ENCODE measurements around the gene BPTF.

The BPTF gene

DNA sequence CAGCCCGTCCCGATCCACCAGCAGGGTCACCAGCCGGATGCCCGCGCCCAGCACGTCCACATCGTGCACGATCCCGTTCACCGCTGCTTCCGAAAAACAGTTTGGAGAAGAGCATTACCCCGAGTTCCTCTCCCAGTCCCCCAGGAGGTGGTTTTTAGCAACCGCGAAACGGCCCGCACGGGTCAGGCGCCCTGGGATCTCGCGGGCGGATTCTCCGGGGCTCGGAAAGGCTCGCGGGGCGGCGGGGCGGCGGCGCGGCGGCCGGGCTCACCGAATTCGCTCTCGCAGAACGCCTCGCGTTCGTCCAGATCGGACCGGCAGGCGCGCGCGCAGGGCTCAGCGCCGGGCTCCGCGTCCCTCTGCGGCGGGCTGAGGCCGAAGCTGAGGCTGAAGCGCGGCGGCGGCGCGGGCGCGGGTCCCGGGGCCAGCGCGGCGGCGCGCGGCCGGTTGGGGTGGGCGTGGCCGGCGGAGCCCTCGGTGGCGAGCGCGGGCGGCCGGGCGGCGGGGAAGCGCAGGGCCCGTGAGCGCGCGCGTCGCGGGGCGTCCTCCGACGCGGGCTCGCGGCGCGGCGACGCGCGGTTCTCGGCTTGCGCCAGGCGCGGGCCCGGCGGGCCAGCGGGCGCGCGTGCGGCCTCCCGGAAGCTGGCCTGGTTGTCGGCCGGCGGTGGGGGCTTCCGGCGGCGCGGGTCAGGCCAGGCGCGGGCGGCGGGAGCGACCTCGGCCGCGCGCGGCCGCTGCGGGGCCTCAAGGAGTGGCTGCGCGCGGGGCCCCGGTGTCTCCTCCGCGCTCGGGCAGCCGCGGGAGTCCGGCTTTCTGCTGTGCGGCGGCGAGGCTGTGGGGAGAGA lies 168.1 kb downstream of the BPTF start:
- TF ChIP-seq, protein P1, sequence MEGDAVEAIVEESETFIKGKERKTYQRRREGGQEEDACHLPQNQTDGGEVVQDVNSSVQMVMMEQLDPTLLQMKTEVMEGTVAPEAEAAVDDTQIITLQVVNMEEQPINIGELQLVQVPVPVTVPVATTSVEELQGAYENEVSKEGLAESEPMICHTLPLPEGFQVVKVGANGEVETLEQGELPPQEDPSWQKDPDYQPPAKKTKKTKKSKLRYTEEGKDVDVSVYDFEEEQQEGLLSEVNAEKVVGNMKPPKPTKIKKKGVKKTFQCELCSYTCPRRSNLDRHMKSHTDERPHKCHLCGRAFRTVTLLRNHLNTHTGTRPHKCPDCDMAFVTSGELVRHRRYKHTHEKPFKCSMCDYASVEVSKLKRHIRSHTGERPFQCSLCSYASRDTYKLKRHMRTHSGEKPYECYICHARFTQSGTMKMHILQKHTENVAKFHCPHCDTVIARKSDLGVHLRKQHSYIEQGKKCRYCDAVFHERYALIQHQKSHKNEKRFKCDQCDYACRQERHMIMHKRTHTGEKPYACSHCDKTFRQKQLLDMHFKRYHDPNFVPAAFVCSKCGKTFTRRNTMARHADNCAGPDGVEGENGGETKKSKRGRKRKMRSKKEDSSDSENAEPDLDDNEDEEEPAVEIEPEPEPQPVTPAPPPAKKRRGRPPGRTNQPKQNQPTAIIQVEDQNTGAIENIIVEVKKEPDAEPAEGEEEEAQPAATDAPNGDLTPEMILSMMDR (IDR thresholded peaks at IDR 0.05; ENCODE audit: insufficient read depth, low read depth, low read length, missing control alignments) = peak; percentile 8
- H3K4me3 ChIP-seq (ENCODE audit: low read length) = peak overlapping the region; percentile 78
- peak; percentile 85 for DNase-seq (ENCODE audit: low read depth)

DNA sequence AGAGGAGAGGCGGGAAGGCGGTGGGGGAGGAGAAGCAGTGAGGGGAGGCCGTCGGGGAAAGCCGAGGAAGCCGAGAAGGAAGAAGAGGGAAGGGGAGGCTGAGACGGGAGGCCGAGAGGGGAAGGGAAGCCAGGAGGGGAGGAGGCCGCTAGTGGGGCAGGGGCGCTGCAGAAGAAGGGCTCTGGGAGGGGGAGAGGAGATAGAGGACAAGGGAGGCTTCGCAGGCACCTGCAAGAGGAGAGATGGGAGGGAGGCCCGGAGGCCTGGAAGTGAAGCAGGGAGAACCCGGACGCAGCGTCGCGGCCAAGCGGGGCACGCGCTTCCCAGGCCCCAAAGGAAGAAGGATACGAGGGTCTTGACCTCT lies 168.7 kb downstream of the BPTF start:
- peak overlapping the region; percentile 78 for H3K4me3 ChIP-seq (ENCODE audit: low read length)
- DNase-seq (ENCODE audit: low read depth) = no peak
- TF ChIP-seq, protein P1 (IDR thresholded peaks at IDR 0.05; ENCODE audit: insufficient read depth, low read depth, low read length, missing control alignments) = no peak

DNA sequence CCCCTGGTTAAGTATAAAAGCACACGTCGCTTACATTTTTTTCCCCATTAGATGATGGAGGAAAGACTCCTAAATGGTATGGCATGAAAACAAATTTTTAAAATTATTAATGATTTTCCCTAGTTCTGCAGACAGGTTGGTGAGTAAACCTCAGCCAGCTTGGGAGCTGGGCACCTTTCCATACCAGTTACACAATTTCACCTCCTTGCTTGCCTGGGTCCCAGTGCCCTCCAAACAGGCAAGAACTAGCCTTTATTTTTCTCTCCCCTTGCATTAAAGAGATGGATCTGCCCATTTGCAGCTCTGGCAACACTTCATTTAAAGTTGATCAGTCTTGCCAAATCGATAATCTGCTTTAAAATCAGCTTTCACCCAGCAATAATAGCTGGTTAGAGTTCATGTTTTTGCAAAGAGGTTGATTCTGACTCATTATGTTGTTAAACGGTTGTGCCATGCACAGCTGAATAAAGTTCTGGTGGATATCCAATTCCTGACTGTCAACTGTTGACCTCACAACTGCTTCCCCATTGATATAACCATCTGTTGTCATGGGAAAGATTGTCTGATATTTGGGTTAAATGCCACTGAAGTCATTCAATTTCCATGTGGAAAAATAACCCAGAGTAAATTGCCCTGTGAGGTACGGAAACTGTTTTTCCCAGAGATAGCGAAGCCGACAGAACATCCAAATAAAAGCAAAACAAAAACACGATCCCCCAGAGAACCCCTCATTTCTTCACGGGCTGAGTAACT lies 169.7 kb downstream of the BPTF start:
- peak overlapping the region; percentile 49 for H3K4me3 ChIP-seq (ENCODE audit: low read length)
- TF ChIP-seq, protein P1 (IDR thresholded peaks at IDR 0.05; ENCODE audit: insufficient read depth, low read depth, low read length, missing control alignments) = no peak
- peak; percentile 76 for DNase-seq (ENCODE audit: low read depth)

- H3K4me3 ChIP-seq (ENCODE audit: low read length) = peak overlapping the region; percentile 49
- TF ChIP-seq, protein P1 (IDR thresholded peaks at IDR 0.05; ENCODE audit: insufficient read depth, low read depth, low read length, missing control alignments) = no peak
- DNase-seq (ENCODE audit: low read depth) = peak; percentile 21
Measured at GRCh38 chr17:67995570-67996263, 170.4 kb downstream of the BPTF start.

GRCh38 chr17:67996301-67997171 lies 171.2 kb downstream of the BPTF start, which contains the start of gene C17orf58:
Gene C17orf58 (minus strand): TSS chr17:67996469. CDS start chr17:67996198, 271 bp downstream.
- peak; percentile 66 for DNase-seq (ENCODE audit: low read depth)
- peak within 1 kb of the TSS; percentile 49 for H3K4me3 ChIP-seq (ENCODE audit: low read length)

GRCh38 chr17:67998466-67998865 lies 173.2 kb downstream of the BPTF start:
- DNase-seq (ENCODE audit: low read depth) = no peak
- no peak overlapping the region for H3K4me3 ChIP-seq (ENCODE audit: low read length)
- TF ChIP-seq, protein P1 (IDR thresholded peaks at IDR 0.05; ENCODE audit: insufficient read depth, low read depth, low read length, missing control alignments) = no peak

All from epithelial cell of esophagus (primary cell).